Spleen (tissue), 7 donors: ENCODE results near the gene C1GALT1C1L.

Source experiments
- POLR2A ChIP-seq, 3 donors: fragments of 450-650 bp; IDR thresholded peaks; one replicate each; pipeline ENCODE4 v1.5.1; 2017; ENCODE audit warnings: antibody characterized with exemption in 3 of 3, mild to moderate bottlenecking in 1 of 3
- POLR2AphosphoS5 ChIP-seq, 3 donors: sonication (generic); formaldehyde crosslinking; IDR thresholded peaks; one replicate each; pipeline ENCODE4 v1.5.1; 2017; ENCODE audit warnings: antibody characterized with exemption in 3 of 3
- TF ChIP-seq, protein P1 (sequence below), 11 experiments: fragments of 200-600 bp in 7 of 11; fragments of 450-650 bp in 4 of 11; sonication (generic) in 4 of 11; IDR thresholded peaks in 8 of 11; conservative IDR thresholded peaks in 3 of 11; 1 replicate in 7 of 11; 2 replicates in 4 of 11; pipeline versions ENCODE4 v1.4.0 to v1.8.0; 2016 to 2021; ENCODE audit warnings: antibody characterized with exemption in 11 of 11, inconsistent platforms in 4 of 11, mild to moderate bottlenecking in 1 of 11
- donor health status: DM: no; HTN: no; CAD: no; lungs with moderate emphysema.
- donor health status: DM: no; HTN: no; CAD: no.
- donor health status: DM: no; HTN: no; CAD: no.

DNA sequence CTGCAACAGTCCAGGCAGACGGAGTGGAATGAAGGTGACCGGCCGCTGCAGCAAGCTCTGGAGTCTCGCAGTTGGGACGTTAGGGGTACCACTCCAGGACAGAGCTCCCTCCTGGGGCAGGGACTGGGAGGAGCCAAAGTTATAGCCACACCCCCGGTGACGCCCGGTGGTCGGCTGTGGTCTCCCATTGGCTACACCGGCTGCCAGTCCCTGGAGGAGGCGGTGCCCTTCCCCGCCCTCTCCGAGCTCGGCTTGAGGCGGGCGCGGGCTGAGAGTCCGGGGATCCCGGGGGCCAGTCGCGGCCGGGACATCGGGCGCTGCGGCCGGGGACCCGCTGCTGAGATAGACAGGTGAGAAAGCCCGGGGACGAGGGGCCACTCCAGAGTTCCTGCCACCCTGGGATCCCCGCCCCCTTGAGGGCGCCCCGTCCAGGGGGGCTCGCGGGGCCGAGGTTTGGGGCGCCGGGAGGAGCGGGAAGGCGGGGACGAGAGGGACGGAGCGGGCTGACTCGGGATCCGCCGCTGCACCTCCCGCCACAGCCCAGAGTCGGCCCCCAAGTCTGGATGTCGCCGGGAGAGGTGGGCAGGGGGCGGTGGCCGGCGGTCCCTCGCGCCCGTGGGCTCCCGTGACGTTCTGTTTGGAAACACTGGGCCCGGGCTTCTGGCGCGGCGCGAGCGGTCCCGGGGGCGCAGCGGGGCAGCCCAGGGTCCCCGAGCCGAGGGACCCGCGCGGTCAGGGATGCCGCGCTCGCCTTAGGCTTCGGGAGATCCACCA, 39.0 kb downstream of the C1GALT1C1L start, which contains the start of gene PLEKHH2:
- TF ChIP-seq, protein P1, sequence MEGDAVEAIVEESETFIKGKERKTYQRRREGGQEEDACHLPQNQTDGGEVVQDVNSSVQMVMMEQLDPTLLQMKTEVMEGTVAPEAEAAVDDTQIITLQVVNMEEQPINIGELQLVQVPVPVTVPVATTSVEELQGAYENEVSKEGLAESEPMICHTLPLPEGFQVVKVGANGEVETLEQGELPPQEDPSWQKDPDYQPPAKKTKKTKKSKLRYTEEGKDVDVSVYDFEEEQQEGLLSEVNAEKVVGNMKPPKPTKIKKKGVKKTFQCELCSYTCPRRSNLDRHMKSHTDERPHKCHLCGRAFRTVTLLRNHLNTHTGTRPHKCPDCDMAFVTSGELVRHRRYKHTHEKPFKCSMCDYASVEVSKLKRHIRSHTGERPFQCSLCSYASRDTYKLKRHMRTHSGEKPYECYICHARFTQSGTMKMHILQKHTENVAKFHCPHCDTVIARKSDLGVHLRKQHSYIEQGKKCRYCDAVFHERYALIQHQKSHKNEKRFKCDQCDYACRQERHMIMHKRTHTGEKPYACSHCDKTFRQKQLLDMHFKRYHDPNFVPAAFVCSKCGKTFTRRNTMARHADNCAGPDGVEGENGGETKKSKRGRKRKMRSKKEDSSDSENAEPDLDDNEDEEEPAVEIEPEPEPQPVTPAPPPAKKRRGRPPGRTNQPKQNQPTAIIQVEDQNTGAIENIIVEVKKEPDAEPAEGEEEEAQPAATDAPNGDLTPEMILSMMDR (IDR thresholded peaks at IDR 0.05 in 8 of 11, conservative IDR thresholded peaks at IDR 0.05 in 3 of 11), result peak in 1 of 11 experiments; percentile 8
- TF ChIP-seq POLR2A (IDR thresholded peaks at IDR 0.05), result no peak
- TF ChIP-seq POLR2AphosphoS5 (IDR thresholded peaks at IDR 0.05), result peak; percentile 41 to 85 (median 80)
